GM19239 (cell line): ENCODE data around the gene RYR1.
"Not testable (repeated sequence)": the region's sequence is repeated elsewhere in the genome, so short reads cannot be mapped to it uniquely, and the experiment has no call there.

Source experiments
- DNase-seq: peaks from one replicate; pipeline ENCODE4 v3.0.0; 2011; ENCODE audit warnings: low spot score; ENCODE audit not compliant: insufficient read length
- FAIRE-seq: peaks from 2 replicates; lab custom pipeline; 2011; peaks lifted over from hg19 to GRCh38; lab: Jason Lieb, UNC

The RYR1 gene

GRCh38 chr19:38506723-38507550 is 73.4 kb downstream of the RYR1 start:
- no peak for FAIRE-seq
- DNase-seq = peak; percentile 60

GRCh38 chr19:38507551-38508127 is 74.1 kb downstream of the RYR1 start:
- DNase-seq = no peak
- FAIRE-seq = no peak

- DNase-seq (no peak), FAIRE-seq (no peak)
These were observed 75.0 kb downstream of the RYR1 start for GRCh38 chr19:38508507-38508906.

GRCh38 chr19:38509027-38509426 is 75.5 kb downstream of the RYR1 start:
- FAIRE-seq = no peak
- no peak for DNase-seq

- DNase-seq (no peak), FAIRE-seq (no peak)
These were observed 77.7 kb downstream of the RYR1 start for GRCh38 chr19:38511074-38511708.

GRCh38 chr19:38512277-38512676 is 78.8 kb downstream of the RYR1 start:
- no peak for FAIRE-seq
- DNase-seq = no peak

- FAIRE-seq = not testable (repeated sequence)
These were observed 79.7 kb downstream of the RYR1 start for GRCh38 chr19:38513156-38513555.

GRCh38 chr19:38513762-38514167 is 80.3 kb downstream of the RYR1 start:
- DNase-seq (no peak), FAIRE-seq (peak; percentile 23)

More at GRCh38 chr19:38513156-38513555, 79.7 kb downstream of the RYR1 start:
- DNase-seq = not testable (repeated sequence)

GRCh38 chr19:38514812-38515633 is 81.5 kb downstream of the RYR1 start:
- DNase-seq = peak; percentile 97
- FAIRE-seq = peak; percentile 82

- FAIRE-seq (no peak), DNase-seq (no peak)
These were observed 82.4 kb downstream of the RYR1 start for GRCh38 chr19:38515896-38516295.

- no peak for FAIRE-seq
- no peak for DNase-seq
These were observed 83.3 kb downstream of the RYR1 start for GRCh38 chr19:38516802-38517201.

- no peak for FAIRE-seq
These were observed 83.8 kb downstream of the RYR1 start for GRCh38 chr19:38517321-38517720.

GRCh38 chr19:38517980-38518379 is 84.5 kb downstream of the RYR1 start:
- not testable (repeated sequence) for DNase-seq, FAIRE-seq

More at GRCh38 chr19:38517321-38517720, 83.8 kb downstream of the RYR1 start:
- DNase-seq = no peak

- no peak for FAIRE-seq
- DNase-seq = no peak
These were observed 85.7 kb downstream of the RYR1 start for GRCh38 chr19:38519168-38519567.

- FAIRE-seq = no peak
These were observed 86.5 kb downstream of the RYR1 start for GRCh38 chr19:38519988-38520387.

GRCh38 chr19:38522915-38523314 is 89.4 kb downstream of the RYR1 start:
- no peak for DNase-seq
- no peak for FAIRE-seq

More at GRCh38 chr19:38519988-38520387, 86.5 kb downstream of the RYR1 start:
- no peak for DNase-seq

- DNase-seq = no peak
- no peak for FAIRE-seq
These were observed 89.8 kb downstream of the RYR1 start for GRCh38 chr19:38523319-38523718.

- FAIRE-seq = no peak
These were observed 90.9 kb downstream of the RYR1 start for GRCh38 chr19:38524369-38524768.

GRCh38 chr19:38524994-38525634 is 91.6 kb downstream of the RYR1 start:
- FAIRE-seq (no peak), DNase-seq (no peak)

More at GRCh38 chr19:38524369-38524768, 90.9 kb downstream of the RYR1 start:
- no peak for DNase-seq

GRCh38 chr19:38526430-38526829 is 92.9 kb downstream of the RYR1 start:
- FAIRE-seq (no peak), DNase-seq (no peak)
